ENCODE data around the gene GORASP2. TPM values are rescaled to one million over a fixed set of nuclear protein-coding genes. Genes with fewer than 3 reads are reported as not detected.

GORASP2 gene
- total RNA-seq, 1 donor from 2014 or later = 61.5 TPM

DNA sequence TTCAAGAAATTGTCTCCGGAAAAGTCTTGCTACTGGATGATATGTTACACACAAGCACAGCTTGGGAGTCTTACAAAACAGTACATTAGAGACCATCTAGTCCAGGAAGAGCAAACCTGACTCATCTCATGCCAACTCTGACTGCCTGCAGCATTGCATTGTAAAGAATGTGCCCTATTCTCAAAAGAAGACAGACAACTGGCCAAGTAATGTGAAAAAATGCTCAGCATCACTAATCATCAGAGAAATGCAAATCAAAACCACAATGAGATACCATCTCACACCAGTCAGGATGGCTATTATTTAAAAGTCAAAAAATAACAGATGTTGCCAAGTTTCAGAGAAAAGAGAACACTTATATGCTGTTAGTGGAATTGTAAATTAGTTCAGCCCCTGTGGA, 42.7 kb upstream of the GORASP2 start:
- intact Hi-C loops (cut with micrococcal nuclease) = no loop called here
- Histone ChIP-seq H3K4me3 (no peak overlapping the region), H3K36me3 (no peaks in the 10 kb centered on the region), H3K4me1 (no peaks in the 10 kb centered on the region), H3K27me3 (ENCODE audit: low read depth) (peaks cover 45% of the 10 kb centered on the region), H3K27ac (replicated peaks) (no peak overlapping the region), H3K9me3 (replicated peaks) (no peaks in the 10 kb centered on the region)
- TF ChIP-seq, protein P1, sequence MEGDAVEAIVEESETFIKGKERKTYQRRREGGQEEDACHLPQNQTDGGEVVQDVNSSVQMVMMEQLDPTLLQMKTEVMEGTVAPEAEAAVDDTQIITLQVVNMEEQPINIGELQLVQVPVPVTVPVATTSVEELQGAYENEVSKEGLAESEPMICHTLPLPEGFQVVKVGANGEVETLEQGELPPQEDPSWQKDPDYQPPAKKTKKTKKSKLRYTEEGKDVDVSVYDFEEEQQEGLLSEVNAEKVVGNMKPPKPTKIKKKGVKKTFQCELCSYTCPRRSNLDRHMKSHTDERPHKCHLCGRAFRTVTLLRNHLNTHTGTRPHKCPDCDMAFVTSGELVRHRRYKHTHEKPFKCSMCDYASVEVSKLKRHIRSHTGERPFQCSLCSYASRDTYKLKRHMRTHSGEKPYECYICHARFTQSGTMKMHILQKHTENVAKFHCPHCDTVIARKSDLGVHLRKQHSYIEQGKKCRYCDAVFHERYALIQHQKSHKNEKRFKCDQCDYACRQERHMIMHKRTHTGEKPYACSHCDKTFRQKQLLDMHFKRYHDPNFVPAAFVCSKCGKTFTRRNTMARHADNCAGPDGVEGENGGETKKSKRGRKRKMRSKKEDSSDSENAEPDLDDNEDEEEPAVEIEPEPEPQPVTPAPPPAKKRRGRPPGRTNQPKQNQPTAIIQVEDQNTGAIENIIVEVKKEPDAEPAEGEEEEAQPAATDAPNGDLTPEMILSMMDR (IDR thresholded peaks at IDR 0.05; ENCODE audit: borderline replicate concordance) = no peak
- no peak for DNase-seq

DNA sequence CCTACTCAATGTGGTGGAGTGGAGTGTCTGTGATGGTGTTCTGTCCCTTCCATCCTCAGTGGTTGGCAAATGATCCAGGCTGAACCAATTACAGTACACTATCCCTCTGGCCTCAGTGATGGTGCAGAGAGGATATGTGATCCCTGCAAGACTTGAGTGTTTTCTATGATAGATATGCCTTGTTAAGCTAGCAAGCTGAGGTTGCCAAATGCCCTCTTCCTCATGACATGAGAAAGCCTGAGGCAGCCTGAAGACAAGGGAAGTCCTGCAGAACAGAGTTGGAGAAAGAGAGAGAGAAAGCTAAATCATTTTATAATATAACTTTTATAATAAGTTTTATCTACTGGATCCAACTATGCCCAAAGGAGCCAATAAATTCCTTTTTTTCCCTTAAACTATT, 41.6 kb upstream of the GORASP2 start:
- no peak overlapping the region for H3K27ac ChIP-seq (replicated peaks)
- H3K36me3 ChIP-seq = no peaks in the 10 kb centered on the region
- TF ChIP-seq, protein P1 (IDR thresholded peaks at IDR 0.05; ENCODE audit: borderline replicate concordance) = no peak
- peaks cover 45% of the 10 kb centered on the region for H3K27me3 ChIP-seq (ENCODE audit: low read depth)
- intact Hi-C loops (cut with micrococcal nuclease) = no loop called here
- H3K4me3 ChIP-seq = no peak overlapping the region
- no peak for DNase-seq
- no peaks in the 10 kb centered on the region for H3K9me3 ChIP-seq (replicated peaks)
- H3K4me1 ChIP-seq = no peaks in the 10 kb centered on the region

DNA sequence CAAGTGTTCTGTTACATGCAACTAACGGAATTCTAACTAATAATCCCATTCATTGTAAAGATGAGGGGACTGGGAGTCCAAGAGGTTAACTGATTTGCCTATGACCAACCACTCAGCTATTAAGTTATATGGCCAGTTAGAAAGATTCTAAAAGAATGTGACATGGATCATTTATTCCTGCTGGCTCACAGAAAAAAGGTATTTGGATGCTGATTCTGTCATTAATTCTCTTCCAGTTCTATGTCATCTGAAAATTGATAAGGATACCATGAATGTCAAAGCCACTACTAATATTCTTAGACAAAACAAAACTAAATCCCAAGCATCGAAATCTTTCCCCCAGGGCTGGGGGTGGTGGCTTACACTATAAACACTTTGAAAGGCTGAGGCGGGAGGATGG, 41.2 kb upstream of the GORASP2 start:
- intact Hi-C loops (cut with micrococcal nuclease) = no loop called here
- Histone ChIP-seq H3K27me3 (ENCODE audit: low read depth) (peaks cover 45% of the 10 kb centered on the region), H3K27ac (replicated peaks) (no peak overlapping the region), H3K36me3 (no peaks in the 10 kb centered on the region), H3K4me3 (no peak overlapping the region), H3K4me1 (no peaks in the 10 kb centered on the region), H3K9me3 (replicated peaks) (no peaks in the 10 kb centered on the region)
- DNase-seq = no peak
- TF ChIP-seq, protein P1 (IDR thresholded peaks at IDR 0.05; ENCODE audit: borderline replicate concordance) = no peak

DNA sequence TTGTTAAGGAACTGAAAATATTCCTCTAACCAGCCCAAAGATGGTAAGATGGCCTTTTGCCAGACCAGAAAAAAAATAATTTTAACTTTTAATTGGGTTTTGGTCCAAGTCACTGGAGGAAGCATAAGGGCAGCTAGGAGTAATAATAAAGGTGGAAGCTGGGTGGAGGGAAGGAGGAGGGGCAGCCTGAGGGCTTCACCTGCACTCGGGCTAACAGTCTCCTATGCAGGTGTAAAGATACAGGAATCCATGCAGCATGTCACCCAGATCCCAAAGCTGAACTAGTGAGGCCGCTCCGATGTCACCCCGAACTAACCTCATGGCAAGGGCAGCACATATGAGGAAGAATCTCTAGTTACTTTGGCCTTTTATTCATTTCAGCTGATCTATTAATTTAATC, 37.2 kb upstream of the GORASP2 start:
- Histone ChIP-seq H3K4me3 (no peak overlapping the region), H3K9me3 (replicated peaks) (no peaks in the 10 kb centered on the region), H3K4me1 (no peaks in the 10 kb centered on the region), H3K36me3 (no peaks in the 10 kb centered on the region), H3K27ac (replicated peaks) (no peak overlapping the region), H3K27me3 (ENCODE audit: low read depth) (peaks cover 10% of the 10 kb centered on the region)
- no peak for DNase-seq
- TF ChIP-seq, protein P1 (IDR thresholded peaks at IDR 0.05; ENCODE audit: borderline replicate concordance) = no peak
- intact Hi-C loops (cut with micrococcal nuclease) = no loop called here

DNA sequence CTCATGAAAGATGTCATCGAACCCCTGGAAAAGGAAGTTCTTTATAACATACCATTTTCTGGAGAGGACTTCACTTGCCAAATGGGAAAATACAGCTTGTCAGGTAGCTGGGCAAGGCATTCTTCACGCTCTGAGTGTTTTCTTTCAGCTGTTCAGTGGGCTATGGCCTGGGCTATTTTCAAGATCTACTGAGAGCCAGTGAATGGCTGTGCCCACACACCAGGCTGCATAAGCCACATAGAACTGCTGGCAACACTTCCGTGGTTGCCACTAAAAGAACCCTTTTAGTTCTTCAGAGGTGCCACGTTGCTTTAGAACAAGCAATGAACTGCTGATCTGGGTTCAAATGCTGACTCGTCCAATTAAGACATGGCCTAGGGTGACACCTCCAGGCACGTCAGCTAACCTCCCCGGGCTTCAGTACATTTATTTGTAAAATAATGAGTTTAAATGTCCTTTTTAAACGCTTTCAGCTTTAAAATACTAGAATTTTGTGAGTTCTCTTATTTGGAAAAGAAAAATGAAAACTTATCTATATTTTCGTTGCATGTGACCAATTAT, 36.6 kb upstream of the GORASP2 start:
- DNase-seq = no peak
- no peaks in the 10 kb centered on the region for H3K36me3 ChIP-seq
- peaks cover 10% of the 10 kb centered on the region for H3K27me3 ChIP-seq (ENCODE audit: low read depth)
- H3K9me3 ChIP-seq (replicated peaks) = no peaks in the 10 kb centered on the region
- no peaks in the 10 kb centered on the region for H3K4me1 ChIP-seq
- H3K27ac ChIP-seq (replicated peaks) = no peak overlapping the region
- TF ChIP-seq, protein P1 (IDR thresholded peaks at IDR 0.05; ENCODE audit: borderline replicate concordance) = no peak
- intact Hi-C loops (cut with micrococcal nuclease) = no loop called here
- no peak overlapping the region for H3K4me3 ChIP-seq

All from left ventricle myocardium inferior (tissue), 1 donor.